AG04450 (cell line): ENCODE results near the gene TNNT2. TPM values are rescaled to one million over a fixed set of nuclear protein-coding genes. Genes with fewer than 3 reads are reported as not detected.

ENCODE experiments used
- CTCF ChIA-PET: fragments of 300-600, 350-600 bp; formaldehyde crosslinking; extraction: SDS; loops from one replicate; lab custom pipeline; 2022; ENCODE audit warnings: antibody characterized with exemption, inconsistent platforms; lab: Charles Lee
- POLR2A ChIA-PET: fragments of 350-600 bp; formaldehyde crosslinking; extraction: SDS; loops from one replicate; lab custom pipeline; 2021; ENCODE audit warnings: antibody characterized with exemption, inconsistent platforms; lab: Yijun Ruan, JAX
- DNase-seq: peaks from one replicate; pipeline ENCODE4 v3.0.0-alpha.2; 2011; ENCODE audit warnings: low read depth, low spot score
- H3K27ac ChIP-seq: one replicate; pipeline ENCODE4 v1.5.1; 2012; ENCODE audit warnings: low read depth, low read length, control low read depth
- H3K27me3 ChIP-seq: one replicate; pipeline ENCODE4 v1.6.0; 2012; ENCODE audit warnings: low read length; ENCODE audit not compliant: control insufficient read depth, insufficient read depth
- H3K4me3 ChIP-seq: 2 replicates; pipeline ENCODE4 v1.5.1; 2011; ENCODE audit warnings: mild to moderate bottlenecking, low read depth, low read length, control low read depth
- H3K9me3 ChIP-seq: 2 replicates; pipeline ENCODE4 v1.5.1; 2012; ENCODE audit warnings: low read length; ENCODE audit not compliant: control insufficient read depth, insufficient read depth
- CTCF ChIP-seq: IDR thresholded peaks from 2 replicates; pipeline ENCODE4 v1.5.1; 2011; ENCODE audit warnings: low read depth, low read length, control low read depth, inconsistent platforms
- polyA plus RNA-seq: library from polyadenylated mRNA; depleted of rRNA; stranded (reverse); fragments of >200 nt; gene quantifications from 2 replicates; pipeline ENCODE4 v1.2.3, GENCODE V29; 2011; rRNA removed

The TNNT2 gene
- polyA plus RNA-seq, 1 experiment: 2.3 TPM

- H3K27me3 ChIP-seq: peaks cover 41% of the 10 kb centered on the region
- no peak overlapping the region for H3K4me3 ChIP-seq
- POLR2A ChIA-PET: no interaction called here
- DNase-seq: no peak
- H3K27ac ChIP-seq: no peak overlapping the region
- H3K9me3 ChIP-seq: no peaks in the 10 kb centered on the region
- CTCF ChIA-PET: interaction anchor here (1.2 kb wide), 1 partner anchor 39 kb away, joined by 6 read pairs; no protein-coding TSS in a partner anchor
- TF ChIP-seq CTCF: no peak
Observed at GRCh38 chr1:201309416-201309815, 68.1 kb downstream of the TNNT2 start.

Other genes with a start within 250 kb of the TNNT2 start
- gene TMEM9, start 223.2 kb downstream of the TNNT2 start, polyA plus RNA-seq: 81.7 and 103 TPM in 2 replicates
- gene IGFN1, start 186.9 kb downstream of the TNNT2 start, polyA plus RNA-seq: 0.01 TPM in 1 of 2 replicates, not detected in the other
- gene PKP1, start 94.2 kb downstream of the TNNT2 start, polyA plus RNA-seq: 0.04 TPM in 2 replicates
- gene LAD1, start 21.6 kb upstream of the TNNT2 start, polyA plus RNA-seq: 0.04 and 0.09 TPM in 2 replicates
- not detected in 2 replicates for gene TNNI1, start 44.0 kb upstream of the TNNT2 start, polyA plus RNA-seq
- gene PHLDA3, start 91.5 kb upstream of the TNNT2 start, polyA plus RNA-seq: 58.9 and 73.9 TPM in 2 replicates
- gene CSRP1, start 129.4 kb upstream of the TNNT2 start, polyA plus RNA-seq: 641 and 730 TPM in 2 replicates
- 17.5 and 23.0 TPM in 2 replicates for gene NAV1, start 161.4 kb upstream of the TNNT2 start, polyA plus RNA-seq